GM12878 (cell line): Measurements from ENCODE around the gene SLC36A2.
"Not testable (repeated sequence)": the region's sequence is repeated elsewhere in the genome, so short reads cannot be mapped to it uniquely, and the experiment has no call there.

Experiments used
- BCL11A ChIP-seq: IDR thresholded peaks from 2 replicates; pipeline ENCODE4 v1.6.1; 2011; ENCODE audit warnings: low read depth, low read length
- CBX5 ChIP-seq: sonication (generic); IDR thresholded peaks from 2 replicates; pipeline ENCODE4 v1.6.1; 2016; ENCODE audit warnings: low read depth, moderate library complexity, mild to moderate bottlenecking, inconsistent platforms
- CTCF ChIP-seq, 3 experiments: IDR thresholded peaks in 2 of 3; conservative IDR thresholded peaks in 1 of 3; 2 replicates each; pipeline ENCODE4 v1.5.1; 2011; ENCODE audit warnings: low read depth in 3 of 3, low read length in 3 of 3, mild to moderate bottlenecking in 3 of 3, control low read depth in 2 of 3, moderate library complexity in 2 of 3, inconsistent platforms in 1 of 3, mixed read lengths in 1 of 3; ENCODE audit not compliant: control insufficient read depth in 2 of 3, insufficient read depth in 1 of 3; ENCODE audit errors: extremely low read depth in 1 of 3
- EZH2 ChIP-seq: IDR thresholded peaks from 2 replicates; pipeline ENCODE4 v1.6.1; 2012; ENCODE audit warnings: low read depth, mild to moderate bottlenecking, control low read depth, inconsistent platforms, low read length, borderline replicate concordance; ENCODE audit not compliant: control insufficient read depth
- FOXM1 ChIP-seq: IDR thresholded peaks from 2 replicates; pipeline ENCODE4 v1.6.1; 2012; ENCODE audit warnings: low read depth, mild to moderate bottlenecking, inconsistent platforms, low read length, moderate library complexity
- MAX ChIP-seq: IDR thresholded peaks from 2 replicates; pipeline ENCODE4 v1.6.1; 2012; ENCODE audit warnings: low read depth, low read length, improper control_type of control experiment
- PML ChIP-seq: IDR thresholded peaks from 2 replicates; pipeline ENCODE4 v1.6.1; 2012; ENCODE audit warnings: low read length, inconsistent platforms
- POLR2A ChIP-seq: IDR thresholded peaks from 2 replicates; pipeline ENCODE4 v1.6.1; 2011; ENCODE audit warnings: low read depth, mild to moderate bottlenecking, low read length
- POLR2AphosphoS5 ChIP-seq: IDR thresholded peaks from 2 replicates; pipeline ENCODE4 v1.6.1; 2011; ENCODE audit warnings: mild to moderate bottlenecking, low read length, inconsistent platforms
- RB1 ChIP-seq: fragments of 450-650 bp; formaldehyde crosslinking; IDR thresholded peaks from 2 replicates; pipeline ENCODE4 v1.6.1; 2017; ENCODE audit warnings: mild to moderate bottlenecking, borderline replicate concordance
- SMC3 ChIP-seq: IDR thresholded peaks from 2 replicates; pipeline ENCODE4 v1.6.1; 2011; ENCODE audit warnings: low read length, improper control_type of control experiment, borderline replicate concordance
- SP1 ChIP-seq: IDR thresholded peaks from one replicate; pipeline ENCODE4 v1.6.1; 2011; ENCODE audit warnings: low read depth, low read length
- YBX1 ChIP-seq: fragments of 450-650 bp; IDR thresholded peaks from 2 replicates; pipeline ENCODE4 v1.6.1; 2016; ENCODE audit warnings: antibody characterized with exemption
- ZNF384 ChIP-seq: IDR thresholded peaks from 2 replicates; pipeline ENCODE4 v1.6.1; 2012; ENCODE audit warnings: low read depth, mild to moderate bottlenecking, low read length, improper control_type of control experiment, borderline replicate concordance

GRCh38 chr5:151309821-151310220, 37.5 kb downstream of the SLC36A2 start:
- TF ChIP-seq POLR2AphosphoS5; CTCF (IDR thresholded peaks at IDR 0.05 in 2 of 3, conservative IDR thresholded peaks at IDR 0.05 in 1 of 3; ENCODE audit: control insufficient read depth in 2 of 3, extremely low read depth in 1 of 3, insufficient read depth in 1 of 3, low read depth in 3 of 3, low read length in 3 of 3); BCL11A; POLR2A; SP1; ZNF384; CBX5; RB1; SMC3; MAX; EZH2; FOXM1; PML; YBX1: not testable (repeated sequence)
